H1 (cell line): ENCODE results near the gene OPN1MW2. TPM values are rescaled to one million over a fixed set of nuclear protein-coding genes. Genes with fewer than 3 reads are reported as not detected.
"Not testable (repeated sequence)": the region's sequence is repeated elsewhere in the genome, so short reads cannot be mapped to it uniquely, and the experiment has no call there.

ENCODE experiments used
- CTCF ChIA-PET: fragments of 300-600 bp; sonication (Branson Sonifier 250); formaldehyde crosslinking; loops from one replicate; lab custom pipeline; 2021; ENCODE audit not compliant: partially characterized antibody; lab: Charles Lee
- POLR2A ChIA-PET: fragments of 300-600 bp; sonication (Branson Sonifier 250); formaldehyde crosslinking; loops from one replicate; lab custom pipeline; 2021; ENCODE audit warnings: inconsistent platforms; ENCODE audit not compliant: partially characterized antibody; lab: Charles Lee
- DNase-seq, 2 experiments: peaks; one replicate each; pipeline versions ENCODE4 v3.0.0 to v3.0.0-alpha.2; 2010 to 2022; ENCODE audit warnings: low spot score in 2 of 2, low read depth in 1 of 2, mixed read lengths in 1 of 2
- FAIRE-seq: peaks from 2 replicates; lab custom pipeline; 2011; peaks lifted over from hg19 to GRCh38; lab: Jason Lieb, UNC
- H2AFZ ChIP-seq: 2 replicates; pipeline ENCODE4 v1.8.1; 2012; ENCODE audit warnings: low read length, inconsistent platforms
- H2AK5ac ChIP-seq: 2 replicates; pipeline ENCODE4 v1.6.1; 2013; ENCODE audit warnings: low read depth, low read length
- H2BK120ac ChIP-seq: replicated peaks from 2 replicates; pipeline ENCODE3; 2013; ENCODE audit warnings: low read depth, low read length, inconsistent platforms
- H2BK12ac ChIP-seq: 2 replicates; pipeline ENCODE4 v1.6.1; 2013; ENCODE audit warnings: low read depth, low read length
- H2BK15ac ChIP-seq: 2 replicates; pipeline ENCODE4 v1.6.1; 2013; ENCODE audit warnings: low read length
- H2BK20ac ChIP-seq: 2 replicates; pipeline ENCODE4 v1.6.1; 2013; ENCODE audit warnings: low read length
- H2BK5ac ChIP-seq: 2 replicates; pipeline ENCODE4 v1.6.1; 2013; ENCODE audit warnings: low read depth, low read length
- H3K14ac ChIP-seq: 2 replicates; pipeline ENCODE4 v1.6.1; 2013; ENCODE audit warnings: inconsistent platforms; ENCODE audit not compliant: insufficient read length
- H3K18ac ChIP-seq: 2 replicates; pipeline ENCODE4 v1.6.1; 2013; ENCODE audit warnings: low read length; ENCODE audit errors: extremely low read depth
- H3K23ac ChIP-seq: 2 replicates; pipeline ENCODE4 v1.6.1; 2013; ENCODE audit warnings: inconsistent platforms; ENCODE audit not compliant: insufficient read length
- H3K23me2 ChIP-seq: 2 replicates; pipeline ENCODE4 v1.6.1; 2013; ENCODE audit warnings: low read depth, low read length
- H3K27ac ChIP-seq: 2 replicates; pipeline ENCODE4 v1.6.1; 2011; ENCODE audit warnings: low read depth, low read length, inconsistent platforms
- H3K27me3 ChIP-seq, 4 experiments: replicated peaks in 1 of 4; 1 replicate in 1 of 4; 2 replicates in 3 of 4; pipeline versions ENCODE4 v1.6.1 to v1.8.1; 2011 to 2013; ENCODE audit warnings: low read length in 3 of 4, mild to moderate bottlenecking in 3 of 4, inconsistent platforms in 2 of 4, mixed read lengths in 2 of 4, moderate library complexity in 1 of 4; ENCODE audit not compliant: control insufficient read depth in 3 of 4, insufficient read depth in 3 of 4; ENCODE audit errors: extremely low read depth in 1 of 4
- H3K36me3 ChIP-seq, 4 experiments: 2 replicates each; pipeline versions ENCODE4 v1.6.1 to v1.8.1; 2011 to 2013; ENCODE audit warnings: mild to moderate bottlenecking in 4 of 4, low read length in 3 of 4, moderate library complexity in 2 of 4, control low read depth in 1 of 4, inconsistent platforms in 1 of 4; ENCODE audit not compliant: insufficient read depth in 4 of 4, control insufficient read depth in 2 of 4
- H3K4ac ChIP-seq: replicated peaks from 2 replicates; pipeline ENCODE3; 2013; ENCODE audit warnings: low read length, low read depth, mixed read lengths, inconsistent platforms; ENCODE audit not compliant: insufficient read length
- H3K4me1 ChIP-seq, 4 experiments: replicated peaks in 1 of 4; 1 replicate in 1 of 4; 2 replicates in 3 of 4; pipeline versions ENCODE4 v1.6.1 to v1.8.1; 2011 to 2013; ENCODE audit warnings: low read length in 3 of 4, inconsistent platforms in 2 of 4, mixed read lengths in 1 of 4; ENCODE audit not compliant: insufficient read depth in 4 of 4, control insufficient read depth in 3 of 4
- H3K4me2 ChIP-seq, 2 experiments: 2 replicates each; pipeline versions ENCODE4 v1.6.1 to v1.8.1; 2011 to 2013; ENCODE audit warnings: low read depth in 2 of 2, low read length in 2 of 2, control low read depth in 1 of 2, inconsistent platforms in 1 of 2, mild to moderate bottlenecking in 1 of 2; ENCODE audit not compliant: insufficient read depth in 1 of 2
- H3K4me3 ChIP-seq, 4 experiments: fragments of 200-600, 300-600 bp in 1 of 4; sonication (generic), shearing (Covaris generic), sonication (Bioruptor Twin) in 1 of 4; 2 replicates each; pipeline versions ENCODE4 v1.5.1 to v1.8.1; 2011 to 2016; ENCODE audit warnings: low read length in 4 of 4, low read depth in 3 of 4, control low read depth in 2 of 4, inconsistent platforms in 2 of 4, mild to moderate bottlenecking in 2 of 4, mixed read lengths in 1 of 4, moderate library complexity in 1 of 4; ENCODE audit not compliant: insufficient read depth in 2 of 4; ENCODE audit errors: extremely low read depth in 1 of 4
- H3K56ac ChIP-seq: replicated peaks from 2 replicates; pipeline ENCODE3; 2013; ENCODE audit warnings: low read depth, mild to moderate bottlenecking, mixed read lengths, low read length, inconsistent platforms; ENCODE audit not compliant: insufficient read length
- H3K79me1 ChIP-seq: 2 replicates; pipeline ENCODE4 v1.6.1; 2013; ENCODE audit warnings: low read depth, low read length, control low read depth
- H3K79me2 ChIP-seq, 2 experiments: 2 replicates each; pipeline versions ENCODE4 v1.6.1 to v1.8.1; 2012 to 2013; ENCODE audit warnings: low read length in 2 of 2, mild to moderate bottlenecking in 2 of 2, inconsistent platforms in 1 of 2; ENCODE audit not compliant: insufficient read depth in 2 of 2, control insufficient read depth in 1 of 2
- H3K9ac ChIP-seq, 4 experiments: replicated peaks in 1 of 4; 1 replicate in 1 of 4; 2 replicates in 3 of 4; pipeline versions ENCODE4 v1.6.1 to v1.8.1; 2011 to 2013; ENCODE audit warnings: low read depth in 3 of 4, low read length in 3 of 4, control low read depth in 2 of 4, mild to moderate bottlenecking in 2 of 4, moderate library complexity in 2 of 4, inconsistent platforms in 1 of 4; ENCODE audit errors: extremely low read depth in 1 of 4
- H3K9me3 ChIP-seq, 2 experiments: 2 replicates each; pipeline versions ENCODE4 v1.6.1 to v1.8.1; 2012 to 2013; ENCODE audit warnings: mild to moderate bottlenecking in 2 of 2, moderate library complexity in 2 of 2, control low read depth in 1 of 2, inconsistent platforms in 1 of 2, low read depth in 1 of 2, low read length in 1 of 2, mixed read lengths in 1 of 2; ENCODE audit not compliant: insufficient read depth in 2 of 2
- H4K20me1 ChIP-seq, 2 experiments: replicated peaks in 1 of 2; 2 replicates each; pipeline versions ENCODE3 to v1.8.1; 2011 to 2013; ENCODE audit warnings: inconsistent platforms in 2 of 2, low read length in 2 of 2, mild to moderate bottlenecking in 1 of 2; ENCODE audit not compliant: insufficient read depth in 2 of 2, control insufficient read depth in 1 of 2
- H4K5ac ChIP-seq: 2 replicates; pipeline ENCODE4 v1.6.1; 2013; ENCODE audit warnings: low read length, low read depth, mixed read lengths, inconsistent platforms; ENCODE audit not compliant: insufficient read length
- H4K8ac ChIP-seq: 2 replicates; pipeline ENCODE4 v1.8.0; 2013; ENCODE audit warnings: mild to moderate bottlenecking, moderate library complexity, low read length, inconsistent platforms; ENCODE audit not compliant: insufficient read depth; ENCODE audit errors: extremely low read depth
- H4K91ac ChIP-seq: replicated peaks from 2 replicates; pipeline ENCODE3; 2013; ENCODE audit warnings: low read length, mixed read lengths, inconsistent platforms; ENCODE audit not compliant: insufficient read length
- WGBS, 2 experiments: shearing (Covaris generic) in 1 of 2; methylation state at CpG; one replicate each; pipeline versions ENCODE4 v1.1.6 to v1.1.7; 2013 to 2015; ENCODE audit warnings: low lambda C conversion rate in 2 of 2, mixed read lengths in 2 of 2, inconsistent platforms in 1 of 2, low coverage in 1 of 2, missing lambda C conversion rate in 1 of 2; ENCODE audit not compliant: insufficient replicate concordance in 2 of 2, insufficient coverage in 1 of 2, insufficient read length in 1 of 2; ENCODE audit errors: extremely low coverage in 1 of 2, missing lambda C conversion rate in 1 of 2; 5-methylcytosine and 5-hydroxymethylcytosine counted together
- polyA plus RNA-seq, 7 experiments: library from polyadenylated mRNA; depleted of rRNA in 3 of 7; stranded (reverse) in 5 of 7; unstranded in 2 of 7; fragments of >200 nt in 5 of 7; fragments of 200-250 nt in 2 of 7; gene quantifications; 1 replicate in 5 of 7; 2 replicates in 1 of 7; 4 replicates in 1 of 7; pipeline versions ENCODE4 v1.2.1 to v1.2.3, GENCODE V29; 2011 to 2013; ENCODE audit warnings: missing spikeins in 2 of 7, mixed read lengths in 2 of 7
- total RNA-seq: library from RNA; stranded (reverse); fragmentation: NEBNext Ultra II Directional; extraction: Animal tissue kit (Norgen Biotek cat#: 25700); gene quantifications from 2 replicates; pipeline ENCODE4 v1.2.1, GENCODE V29; 2021

The OPN1MW2 gene
- total and polyA plus RNA-seq, 2 of the 8 experiments (the other 6 are each of a cell fraction or from before 2014, with no cell fraction given) = not detected

DNA sequence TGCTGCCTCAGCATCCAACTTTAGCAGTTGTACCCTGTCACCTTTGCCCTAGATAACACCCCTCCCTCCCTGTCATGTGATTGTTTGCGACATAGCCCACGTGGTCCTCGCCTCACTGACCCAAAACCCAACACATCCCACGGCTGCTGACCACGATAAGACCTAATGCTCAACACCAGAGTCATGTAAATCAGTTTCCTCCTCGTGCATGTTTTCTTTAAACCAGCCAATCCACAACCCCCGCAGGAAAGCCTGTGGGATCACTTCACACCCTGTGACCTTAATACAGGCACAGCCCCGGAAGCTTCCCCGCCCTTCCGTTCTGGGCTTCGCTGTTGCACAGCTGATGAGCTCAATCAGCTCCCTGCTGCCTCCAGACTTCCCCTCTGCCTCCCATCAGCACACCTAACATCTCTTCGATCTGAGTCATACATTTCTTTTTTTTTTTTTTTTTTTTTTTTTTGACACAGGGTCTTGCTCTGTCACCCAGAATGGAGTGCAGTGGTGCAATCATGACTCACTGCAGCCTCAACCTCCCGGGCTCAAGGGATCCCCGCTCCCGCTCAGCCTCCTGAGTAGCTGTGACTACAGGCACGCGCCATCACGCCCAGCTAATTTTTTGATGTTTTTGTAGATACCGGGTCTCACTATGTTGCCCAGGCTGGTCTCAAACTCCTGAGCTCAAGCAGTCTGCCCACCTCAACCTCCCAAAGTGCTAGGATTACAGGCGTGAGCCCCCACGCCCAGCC lies 9.7 kb upstream of the OPN1MW2 start:
- H3K27ac ChIP-seq, H3K9me3 ChIP-seq, H3K27me3 ChIP-seq, H3K4ac ChIP-seq, FAIRE-seq, H4K5ac ChIP-seq, H3K14ac ChIP-seq, H2AFZ ChIP-seq, H3K4me3 ChIP-seq, H3K4me1 ChIP-seq, H2BK120ac ChIP-seq, DNase-seq, H2BK12ac ChIP-seq, POLR2A ChIA-PET, H3K79me1 ChIP-seq, H3K79me2 ChIP-seq, H4K8ac ChIP-seq, H3K23me2 ChIP-seq, H4K20me1 ChIP-seq, H3K23ac ChIP-seq, H2AK5ac ChIP-seq, H3K56ac ChIP-seq, H2BK15ac ChIP-seq, H3K36me3 ChIP-seq, H3K18ac ChIP-seq, H3K4me2 ChIP-seq, H4K91ac ChIP-seq, CTCF ChIA-PET, H3K9ac ChIP-seq, H2BK20ac ChIP-seq, H2BK5ac ChIP-seq: not testable (repeated sequence)
- no CpG with 5 or more reads among the region's 21 CpGs for whole genome bisulfite sequencing, 2 experiments

DNA sequence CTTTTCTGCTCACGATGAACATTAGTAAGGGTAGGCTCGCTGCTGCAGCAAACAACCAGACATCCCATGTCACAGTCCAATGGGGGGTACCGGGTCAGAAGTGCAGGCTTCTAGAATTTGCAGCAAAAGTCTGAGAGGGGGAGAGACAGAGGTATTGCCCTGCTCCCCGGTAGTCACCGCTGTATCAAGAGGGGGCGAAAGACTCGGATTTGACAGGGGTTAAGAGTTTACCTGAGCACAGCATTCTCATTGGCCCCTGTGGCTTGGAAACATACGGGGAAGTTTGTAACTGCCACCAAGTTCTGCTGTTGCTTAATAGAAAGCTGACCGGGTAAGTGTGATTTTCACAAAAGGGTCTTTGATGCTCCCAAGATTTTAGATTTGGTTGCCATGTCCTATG lies 8.5 kb upstream of the OPN1MW2 start:
- 60% methylated on average over 5 of the region's 9 CpGs; no CpG with 5 or more reads in 1 of the 2 experiments for WGBS, 2 experiments
- H3K27ac ChIP-seq, CTCF ChIA-PET, H2AK5ac ChIP-seq, H2BK5ac ChIP-seq, H3K18ac ChIP-seq, H2BK12ac ChIP-seq, H4K5ac ChIP-seq, H3K36me3 ChIP-seq, H4K91ac ChIP-seq, POLR2A ChIA-PET, H3K23ac ChIP-seq, H3K4ac ChIP-seq, H4K20me1 ChIP-seq, H2BK20ac ChIP-seq, H3K56ac ChIP-seq, H3K4me3 ChIP-seq, H2BK120ac ChIP-seq, H3K9me3 ChIP-seq, H3K4me2 ChIP-seq, H2AFZ ChIP-seq, H2BK15ac ChIP-seq, H3K79me1 ChIP-seq, H3K79me2 ChIP-seq, H3K14ac ChIP-seq, H3K27me3 ChIP-seq, H3K4me1 ChIP-seq, H3K23me2 ChIP-seq, H4K8ac ChIP-seq, H3K9ac ChIP-seq, FAIRE-seq: not testable (repeated sequence)
- peak in 1 of 2 experiments; percentile 35 for DNase-seq
